ENCODE data around the gene RAB8B. TPM values are rescaled to one million over a fixed set of nuclear protein-coding genes. Genes with fewer than 3 reads are reported as not detected.

The RAB8B gene
- total and polyA plus RNA-seq, 11 donors = 2.5 to 32.6 (median 8.1) TPM

DNA sequence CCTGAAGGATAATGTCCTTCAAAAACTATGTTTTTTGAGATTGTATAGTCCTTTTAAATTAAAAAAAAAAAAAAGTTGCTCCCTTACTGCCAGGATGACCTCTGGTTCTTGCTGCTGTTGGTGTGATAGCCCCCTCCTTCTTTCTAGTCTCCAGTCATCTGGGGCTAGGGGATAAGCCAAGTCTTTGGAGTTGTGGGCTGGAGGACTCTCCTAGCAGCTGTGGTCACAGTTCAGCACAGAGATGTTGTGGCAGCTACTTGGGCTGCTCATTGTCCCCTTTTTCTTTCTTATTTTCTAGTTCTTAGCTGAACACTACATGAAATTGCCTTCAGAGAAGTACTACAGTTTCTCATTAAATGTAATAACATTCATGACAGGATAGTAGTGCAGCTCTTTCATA is 48.8 kb downstream of the RAB8B start:
- Histone ChIP-seq H3K36me3 (no peaks in the 10 kb centered on the region), H3K4me1 (peaks cover 2 to 71% (median 32%) of the 10 kb centered on the region in 12 donors), H3K4me3 (no peak overlapping the region), H3K9me3 (peaks cover 0 to 3% (median 0%) of the 10 kb centered on the region in 12 donors), H3K27me3 (no peaks in the 10 kb centered on the region), H3K27ac (peak overlapping the region in 3 of 12 donors; percentile 1 to 24 (median 5))
- DNase-seq = no peak
- no peak for TF ChIP-seq CTCF (IDR thresholded peaks at IDR 0.05)
- no peak for TF ChIP-seq POLR2A (IDR thresholded peaks at IDR 0.05)
- ATAC-seq = no peak
- intact Hi-C loops (cut with DNase I) = loop anchor here in 1 of 10 donors (5.0 kb wide), 1 partner anchor 46 kb away; no protein-coding TSS in a partner anchor

DNA sequence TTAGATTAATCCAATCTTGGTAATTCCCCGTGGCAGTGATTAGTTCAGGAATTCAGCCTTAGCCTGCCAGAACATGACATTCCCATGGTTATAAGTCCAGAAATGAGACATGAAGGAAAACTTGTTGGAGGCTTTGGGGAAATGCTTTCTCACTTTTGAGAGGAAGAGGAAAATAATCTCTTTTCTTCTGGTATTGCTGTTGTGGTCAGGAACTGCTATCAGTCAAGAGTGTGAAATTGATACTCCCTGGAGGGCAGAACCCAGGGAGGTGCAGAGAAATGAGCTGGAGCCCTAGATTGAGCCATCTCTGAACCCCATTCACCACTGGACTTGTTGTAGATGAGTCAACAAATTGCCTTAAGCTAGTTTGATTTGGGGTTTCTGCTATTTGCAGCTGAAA is 49.4 kb downstream of the RAB8B start:
- Histone ChIP-seq H3K4me3 (no peak overlapping the region), H3K36me3 (no peaks in the 10 kb centered on the region), H3K27me3 (no peaks in the 10 kb centered on the region), H3K4me1 (peaks cover 2 to 69% (median 26%) of the 10 kb centered on the region in 12 donors), H3K9me3 (peaks cover 0 to 8% (median 0%) of the 10 kb centered on the region in 12 donors), H3K27ac (peak overlapping the region in 3 of 12 donors; percentile 1 to 24 (median 5))
- 4 to 16% (median 10%) methylated on average over 1 of the region's 1 CpG for WGBS, 4 donors
- intact Hi-C loops (cut with DNase I) = loop anchor here in 1 of 10 donors (5.0 kb wide), 1 partner anchor 46 kb away; no protein-coding TSS in a partner anchor
- no peak for TF ChIP-seq CTCF (IDR thresholded peaks at IDR 0.05)
- TF ChIP-seq POLR2A (IDR thresholded peaks at IDR 0.05) = no peak
- ATAC-seq (peak in 1 of 4 donors; percentile 51), DNase-seq (no peak)

DNA sequence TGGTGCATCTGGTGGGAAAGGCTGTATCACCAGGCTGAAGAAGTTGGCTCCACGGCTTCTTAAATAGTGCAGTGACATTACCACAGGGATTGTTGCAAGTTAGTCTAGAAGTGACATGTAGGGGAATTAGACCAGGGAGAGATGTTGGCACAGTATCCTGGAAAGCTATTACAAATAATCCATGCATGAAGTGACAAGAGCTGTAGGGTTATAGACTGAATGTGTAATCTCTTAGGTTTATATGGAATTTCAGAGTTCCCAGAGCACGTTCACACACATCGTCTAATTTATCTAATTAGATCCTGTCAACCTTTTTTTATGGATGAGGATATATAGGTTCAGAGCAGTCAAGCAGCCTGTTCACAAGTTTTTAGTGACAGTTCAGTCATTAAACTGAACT is 50.7 kb downstream of the RAB8B start:
- H3K4me3 ChIP-seq = no peak overlapping the region
- H3K27me3 ChIP-seq = no peaks in the 10 kb centered on the region
- 95 to 96% (median 96%) methylated on average over 3 of the region's 3 CpGs for WGBS, 4 donors
- no peaks in the 10 kb centered on the region for H3K36me3 ChIP-seq
- intact Hi-C loops (cut with DNase I) = loop anchor here in 1 of 10 donors (5.0 kb wide), 1 partner anchor 38 kb away; no protein-coding TSS in a partner anchor
- no peak overlapping the region for H3K27ac ChIP-seq
- DNase-seq (no peak), ATAC-seq (no peak)
- peaks cover 0 to 10% (median 0%) of the 10 kb centered on the region in 12 donors for H3K9me3 ChIP-seq
- H3K4me1 ChIP-seq = peaks cover 0 to 68% (median 23%) of the 10 kb centered on the region in 12 donors
- TF ChIP-seq POLR2A (IDR thresholded peaks at IDR 0.05) (no peak), CTCF (IDR thresholded peaks at IDR 0.05) (no peak)

DNA sequence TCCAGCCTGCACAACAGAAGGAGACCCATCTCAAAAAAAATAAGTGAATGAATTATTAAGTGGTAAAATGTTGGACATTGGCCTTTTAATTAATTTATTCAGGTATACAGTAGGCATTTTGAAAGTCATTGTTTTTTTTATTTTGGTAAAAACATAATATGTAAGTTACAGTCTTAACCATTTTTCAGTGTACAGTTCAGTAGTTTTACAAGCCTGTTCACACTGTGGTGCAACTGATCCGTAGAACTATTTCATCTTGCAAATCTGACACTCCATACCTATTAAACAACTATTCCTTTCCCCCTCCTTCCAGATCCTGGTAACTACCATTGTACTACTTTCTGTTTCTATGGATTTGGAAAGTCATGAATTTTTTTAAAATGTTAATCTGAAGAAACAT is 51.9 kb downstream of the RAB8B start:
- H3K27ac ChIP-seq = no peak overlapping the region
- no peak overlapping the region for H3K4me3 ChIP-seq
- no peak for ATAC-seq
- peaks cover 0 to 12% (median 0%) of the 10 kb centered on the region in 9 donors for H3K36me3 ChIP-seq
- H3K4me1 ChIP-seq = peaks cover 0 to 68% (median 25%) of the 10 kb centered on the region in 12 donors
- no peaks in the 10 kb centered on the region for H3K27me3 ChIP-seq
- intact Hi-C loops (cut with DNase I) = loop anchor here in 1 of 10 donors (5.0 kb wide), 1 partner anchor 39 kb away; no protein-coding TSS in a partner anchor
- no peak for TF ChIP-seq POLR2A (IDR thresholded peaks at IDR 0.05)
- TF ChIP-seq CTCF (IDR thresholded peaks at IDR 0.05) = no peak
- 96 to 98% (median 97%) methylated on average over 1 of the region's 1 CpG for WGBS, 4 donors
- no peak for DNase-seq
- peaks cover 0 to 10% (median 0%) of the 10 kb centered on the region in 12 donors for H3K9me3 ChIP-seq

Measured in heart left ventricle (tissue), 16 donors.